Lower lobe of right lung (tissue), 2 donors: ENCODE measurements around the gene CDS2. TPM values are rescaled to one million over a fixed set of nuclear protein-coding genes. Genes with fewer than 3 reads are reported as not detected.

Experiments used
- ATAC-seq, 2 donors: fragments of 200-7000 bp; cut with Tn5 transposase; one replicate each; pipeline ENCODE4 v1.9.1; 2020 to 2022; ENCODE audit warnings: mild to moderate bottlenecking in 2 of 2, moderate library complexity in 2 of 2
- DNase-seq: peaks from one replicate; pipeline ENCODE4 v3.0.0-alpha.2; 2020
- H3K27ac ChIP-seq: fragments of 200-600 bp; one replicate; pipeline ENCODE4 v1.8.0; 2022
- H3K27me3 ChIP-seq: fragments of 200-600 bp; one replicate; pipeline ENCODE4 v1.8.0; 2022; ENCODE audit warnings: low read depth
- H3K36me3 ChIP-seq: fragments of 200-600 bp; one replicate; pipeline ENCODE4 v1.8.0; 2022; ENCODE audit warnings: mild to moderate bottlenecking
- H3K4me1 ChIP-seq: fragments of 200-600 bp; one replicate; pipeline ENCODE4 v1.8.0; 2022
- H3K4me3 ChIP-seq: fragments of 200-600 bp; one replicate; pipeline ENCODE4 v1.8.0; 2022; ENCODE audit warnings: mild to moderate bottlenecking
- H3K9me3 ChIP-seq: fragments of 200-600 bp; one replicate; pipeline ENCODE4 v1.8.0; 2022
- CTCF ChIP-seq: fragments of 200-600 bp; IDR thresholded peaks from one replicate; pipeline ENCODE4 v1.8.0; 2022; ENCODE audit warnings: antibody characterized with exemption, mild to moderate bottlenecking
- intact Hi-C: fragments of 100-400 bp; cut with DNase I; formaldehyde crosslinking; loops from one replicate; pipeline ENCODE4 v1.11.0; 2022
- total RNA-seq: library from RNA; stranded (reverse); fragmentation: NEBNext Ultra II Directional; extraction: Animal tissue kit (Norgen Biotek cat#: 25700); gene quantifications from one replicate; pipeline ENCODE4 v1.2.1, GENCODE V29; 2021
- donor health status: DM: no; HTN: yes; CAD: no; lungs with severe emphysema.

The CDS2 gene
- total RNA-seq, 1 donor from 2014 or later = 63.3 TPM

- Histone ChIP-seq H3K27ac (no peak overlapping the region), H3K4me3 (no peak overlapping the region), H3K4me1 (peaks cover 23% of the 10 kb centered on the region), H3K27me3 (no peaks in the 10 kb centered on the region), H3K9me3 (no peaks in the 10 kb centered on the region), H3K36me3 (peaks cover 3% of the 10 kb centered on the region)
- TF ChIP-seq CTCF = no peak
- intact Hi-C loops = no loop called here
- no peak for ATAC-seq
- no peak for DNase-seq
These were observed 26.3 kb downstream of the CDS2 start for GRCh38 chr20:5153152-5153467.

GRCh38 chr20:5153612-5154542, 27.1 kb downstream of the CDS2 start:
- H3K4me3 ChIP-seq = no peak overlapping the region
- intact Hi-C loops = no loop called here
- DNase-seq (no peak), ATAC-seq (no peak)
- peaks cover 20% of the 10 kb centered on the region for H3K4me1 ChIP-seq
- H3K27ac ChIP-seq = no peak overlapping the region
- H3K36me3 ChIP-seq = peaks cover 3% of the 10 kb centered on the region
- H3K9me3 ChIP-seq = no peaks in the 10 kb centered on the region
- H3K27me3 ChIP-seq = no peaks in the 10 kb centered on the region
- TF ChIP-seq CTCF = no peak

GRCh38 chr20:5154543-5154925, 27.7 kb downstream of the CDS2 start:
- H3K9me3 ChIP-seq = no peaks in the 10 kb centered on the region
- H3K36me3 ChIP-seq = peaks cover 3% of the 10 kb centered on the region
- no peak overlapping the region for H3K4me3 ChIP-seq
- H3K4me1 ChIP-seq = peaks cover 20% of the 10 kb centered on the region
- DNase-seq = no peak
- no peak overlapping the region for H3K27ac ChIP-seq
- intact Hi-C loops = no loop called here
- no peaks in the 10 kb centered on the region for H3K27me3 ChIP-seq
- TF ChIP-seq CTCF = no peak
- no peak for ATAC-seq

- Histone ChIP-seq H3K4me1 (peaks cover 20% of the 10 kb centered on the region), H3K4me3 (no peak overlapping the region), H3K27me3 (no peaks in the 10 kb centered on the region), H3K36me3 (peaks cover 3% of the 10 kb centered on the region), H3K9me3 (no peaks in the 10 kb centered on the region), H3K27ac (no peak overlapping the region)
- intact Hi-C loops = no loop called here
- ATAC-seq = no peak
- no peak for DNase-seq
- no peak for TF ChIP-seq CTCF
These were observed 28.6 kb downstream of the CDS2 start for GRCh38 chr20:5155404-5155803.

- DNase-seq (no peak), ATAC-seq (no peak)
- H3K36me3 ChIP-seq = peaks cover 3% of the 10 kb centered on the region
- H3K4me3 ChIP-seq = no peak overlapping the region
- H3K4me1 ChIP-seq = peaks cover 22% of the 10 kb centered on the region
- no peaks in the 10 kb centered on the region for H3K27me3 ChIP-seq
- intact Hi-C loops = no loop called here
- H3K27ac ChIP-seq = no peak overlapping the region
- TF ChIP-seq CTCF = no peak
- no peaks in the 10 kb centered on the region for H3K9me3 ChIP-seq
These were observed 30.1 kb downstream of the CDS2 start for GRCh38 chr20:5156675-5157448.
